Nephron progenitor cell (in vitro differentiated cells): ENCODE results near the gene KIAA1755.
A peak's percentile ranks its signal among the peaks of the same experiment; 100 is the strongest.

Source experiments
- DNase-seq: peaks from one replicate; pipeline ENCODE4 v3.0.0; 2021
- H3K27ac Mint-ChIP-seq: 2 replicates; pipeline ENCODE4 v1.8.0; 2021; ENCODE audit warnings: mild to moderate bottlenecking, moderate library complexity, mixed read lengths
- H3K27me3 Mint-ChIP-seq: 2 replicates; pipeline ENCODE4 v1.8.0; 2021; ENCODE audit warnings: mild to moderate bottlenecking, low read depth, mixed read lengths; ENCODE audit not compliant: poor library complexity
- H3K36me3 Mint-ChIP-seq: 2 replicates; pipeline ENCODE4 v1.8.0; 2021; ENCODE audit warnings: low read depth, mixed read lengths
- H3K4me1 Mint-ChIP-seq: 2 replicates; pipeline ENCODE4 v1.8.0; 2021; ENCODE audit warnings: mixed read lengths
- H3K4me3 Mint-ChIP-seq: 2 replicates; pipeline ENCODE4 v1.8.0; 2021; ENCODE audit warnings: mild to moderate bottlenecking, moderate library complexity, mixed read lengths
- H3K9me3 Mint-ChIP-seq: 2 replicates; pipeline ENCODE4 v1.8.0; 2021; ENCODE audit warnings: mild to moderate bottlenecking, moderate library complexity, mixed read lengths
- CTCF ChIP-seq: fragments of 200-600 bp; sonication (generic); IDR thresholded peaks from 2 replicates; pipeline ENCODE4 v1.5.0; 2021; ENCODE audit warnings: antibody characterized with exemption

KIAA1755 gene

GRCh38 chr20:38305541-38305940 lies 45.0 kb upstream of the KIAA1755 start:
- Mint-ChIP-seq H3K4me3 (no peak overlapping the region), H3K27me3 (peaks cover 32% of the 10 kb centered on the region), H3K4me1 (peaks cover 41% of the 10 kb centered on the region), H3K27ac (no peak overlapping the region), H3K36me3 (no peaks in the 10 kb centered on the region), H3K9me3 (peaks cover 4% of the 10 kb centered on the region)
- no peak for TF ChIP-seq CTCF
- no peak for DNase-seq

- TF ChIP-seq CTCF: peak; percentile 29
- Mint-ChIP-seq H3K36me3 (no peaks in the 10 kb centered on the region), H3K27ac (no peak overlapping the region), H3K9me3 (peaks cover 4% of the 10 kb centered on the region), H3K27me3 (peaks cover 34% of the 10 kb centered on the region), H3K4me1 (peaks cover 41% of the 10 kb centered on the region), H3K4me3 (no peak overlapping the region)
- DNase-seq: peak; percentile 26
Observed at GRCh38 chr20:38304845-38305447, 44.4 kb upstream of the KIAA1755 start.

GRCh38 chr20:38303908-38304379 lies 43.4 kb upstream of the KIAA1755 start, which contains the start of gene BPI:
BPI (plus strand) TSS chr20:38304156; CDS start chr20:38304224, 68 bp downstream.
- no peak within 1 kb of the TSS for H3K4me3 Mint-ChIP-seq
- H3K36me3 Mint-ChIP-seq: no peaks in the 10 kb centered on the region
- H3K4me1 Mint-ChIP-seq: peaks cover 51% of the 10 kb centered on the region
- H3K27me3 Mint-ChIP-seq: peaks cover 34% of the 10 kb centered on the region
- H3K27ac Mint-ChIP-seq: no peak within 1 kb of the TSS
- H3K9me3 Mint-ChIP-seq: no peaks in the 10 kb centered on the region
- DNase-seq: no peak
- TF ChIP-seq CTCF: no peak

GRCh38 chr20:38302786-38303185 lies 42.3 kb upstream of the KIAA1755 start:
- Mint-ChIP-seq H3K4me1 (peaks cover 52% of the 10 kb centered on the region), H3K4me3 (no peak overlapping the region), H3K27ac (no peak overlapping the region), H3K9me3 (no peaks in the 10 kb centered on the region), H3K36me3 (no peaks in the 10 kb centered on the region), H3K27me3 (peaks cover 30% of the 10 kb centered on the region)
- no peak for TF ChIP-seq CTCF
- DNase-seq: peak; percentile 48

GRCh38 chr20:38301309-38301708 lies 40.8 kb upstream of the KIAA1755 start:
- H3K36me3 Mint-ChIP-seq: no peaks in the 10 kb centered on the region
- no peak overlapping the region for H3K4me3 Mint-ChIP-seq
- H3K9me3 Mint-ChIP-seq: no peaks in the 10 kb centered on the region
- no peak overlapping the region for H3K27ac Mint-ChIP-seq
- no peak for DNase-seq
- H3K27me3 Mint-ChIP-seq: peaks cover 26% of the 10 kb centered on the region
- H3K4me1 Mint-ChIP-seq: peaks cover 50% of the 10 kb centered on the region
- TF ChIP-seq CTCF: no peak

- TF ChIP-seq CTCF: no peak
- peaks cover 49% of the 10 kb centered on the region for H3K4me1 Mint-ChIP-seq
- H3K27me3 Mint-ChIP-seq: peaks cover 26% of the 10 kb centered on the region
- no peak overlapping the region for H3K4me3 Mint-ChIP-seq
- no peaks in the 10 kb centered on the region for H3K9me3 Mint-ChIP-seq
- H3K27ac Mint-ChIP-seq: no peak overlapping the region
- DNase-seq: no peak
- H3K36me3 Mint-ChIP-seq: no peaks in the 10 kb centered on the region
Observed at GRCh38 chr20:38300438-38300837, 39.9 kb upstream of the KIAA1755 start.
